ENCODE results near the gene TBC1D2B.
A peak's percentile ranks its signal among the peaks of the same experiment; 100 is the strongest.
"Not testable (repeated sequence)": the region's sequence is repeated elsewhere in the genome, so short reads cannot be mapped to it uniquely, and the experiment has no call there.

Gene TBC1D2B

GRCh38 chr15:77971875-77972274 is 105.6 kb downstream of the TBC1D2B start:
- not testable (repeated sequence) for DNase-seq

- not testable (repeated sequence) for DNase-seq
Observed at GRCh38 chr15:77970813-77971360, 106.6 kb downstream of the TBC1D2B start.

GRCh38 chr15:77969055-77969454 is 108.5 kb downstream of the TBC1D2B start:
- DNase-seq, result no peak

GRCh38 chr15:77967798-77968197 is 109.7 kb downstream of the TBC1D2B start:
- no peak for DNase-seq

GRCh38 chr15:77967235-77967615 is 110.3 kb downstream of the TBC1D2B start:
- DNase-seq, result not testable (repeated sequence)

- DNase-seq, result peak; percentile 62
Observed at GRCh38 chr15:77966540-77967234, 110.8 kb downstream of the TBC1D2B start.

- no peak for DNase-seq
Observed at GRCh38 chr15:77964193-77964592, 113.3 kb downstream of the TBC1D2B start.

- DNase-seq, result peak; percentile 82
Observed at GRCh38 chr15:77959432-77959879, 118.1 kb downstream of the TBC1D2B start.

- not testable (repeated sequence) for DNase-seq
Observed at GRCh38 chr15:77958716-77959431, 118.6 kb downstream of the TBC1D2B start.

- not testable (repeated sequence) for DNase-seq
Observed at GRCh38 chr15:77958021-77958420, 119.5 kb downstream of the TBC1D2B start.

- peak; percentile 56 for DNase-seq
Observed at GRCh38 chr15:77953926-77954325, 123.6 kb downstream of the TBC1D2B start.

- not testable (repeated sequence) for DNase-seq
Observed at GRCh38 chr15:77952928-77953446, 124.5 kb downstream of the TBC1D2B start.

- DNase-seq, result not testable (repeated sequence)
Observed at GRCh38 chr15:77951105-77951786, 126.3 kb downstream of the TBC1D2B start.

- not testable (repeated sequence) for DNase-seq
Observed at GRCh38 chr15:77950470-77950869, 127.0 kb downstream of the TBC1D2B start.

GRCh38 chr15:77945566-77945965 is 131.9 kb downstream of the TBC1D2B start:
- no peak for DNase-seq

All from stimulated activated CD4-positive, alpha-beta T cell treated with anti-CD3 and anti-CD28 coated beads, Interleukin-15, amount 100 ng/mL, for 24 hours (primary cell).